RCC 7860 (cell line): ENCODE results near the gene GRM8.
A peak's percentile ranks its signal among the peaks of the same experiment; 100 is the strongest.
"Not testable (repeated sequence)": the region's sequence is repeated elsewhere in the genome, so short reads cannot be mapped to it uniquely, and the experiment has no call there.

Experiments
- DNase-seq: peaks from one replicate; pipeline ENCODE4 v3.0.0-alpha.2; 2015; ENCODE audit warnings: low spot score
- FAIRE-seq: peaks from 2 replicates; lab custom pipeline; 2012; peaks lifted over from hg19 to GRCh38; lab: Jason Lieb, UNC

GRM8 gene

DNA sequence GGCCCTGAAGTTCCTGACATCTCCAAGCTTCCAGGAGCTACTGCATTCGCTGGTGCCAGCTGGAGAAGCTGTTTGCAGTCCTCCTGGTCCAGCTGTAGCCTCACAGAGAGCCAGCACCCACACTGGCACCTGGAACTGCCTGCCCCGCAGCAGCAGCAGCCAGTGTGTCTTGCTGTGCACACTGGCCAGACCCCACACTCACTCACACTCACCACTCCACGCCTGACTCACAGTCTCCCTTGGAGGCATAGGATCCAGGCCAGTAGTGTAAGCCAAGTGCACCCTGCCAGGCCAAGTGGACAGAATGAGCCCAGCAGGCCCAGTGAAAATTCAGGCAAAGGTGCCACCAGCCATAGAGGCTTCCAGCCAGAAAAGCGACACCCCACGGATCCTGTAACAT lies 566.3 kb downstream of the GRM8 start:
- no peak for FAIRE-seq
- no peak for DNase-seq

DNA sequence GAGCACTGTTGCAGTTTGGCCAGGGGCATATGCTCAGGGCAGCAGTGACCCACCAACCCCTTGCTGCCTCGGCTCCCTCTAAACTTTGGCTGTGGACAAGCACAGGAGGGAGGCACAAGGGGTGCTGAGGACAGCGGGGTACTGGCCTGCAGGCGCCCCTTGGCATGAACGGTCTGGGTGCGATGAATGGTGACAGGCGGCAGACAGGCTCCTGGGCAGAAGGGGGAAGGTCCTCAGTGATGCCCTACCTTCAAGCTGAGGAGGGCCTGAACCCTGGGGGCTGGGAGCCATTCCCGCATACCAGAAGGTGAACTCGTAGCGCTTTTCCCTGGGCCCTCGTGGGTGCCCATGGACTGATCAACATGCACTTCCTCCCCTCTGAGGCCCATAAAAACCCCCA lies 567.1 kb downstream of the GRM8 start:
- FAIRE-seq (no peak), DNase-seq (no peak)

DNA sequence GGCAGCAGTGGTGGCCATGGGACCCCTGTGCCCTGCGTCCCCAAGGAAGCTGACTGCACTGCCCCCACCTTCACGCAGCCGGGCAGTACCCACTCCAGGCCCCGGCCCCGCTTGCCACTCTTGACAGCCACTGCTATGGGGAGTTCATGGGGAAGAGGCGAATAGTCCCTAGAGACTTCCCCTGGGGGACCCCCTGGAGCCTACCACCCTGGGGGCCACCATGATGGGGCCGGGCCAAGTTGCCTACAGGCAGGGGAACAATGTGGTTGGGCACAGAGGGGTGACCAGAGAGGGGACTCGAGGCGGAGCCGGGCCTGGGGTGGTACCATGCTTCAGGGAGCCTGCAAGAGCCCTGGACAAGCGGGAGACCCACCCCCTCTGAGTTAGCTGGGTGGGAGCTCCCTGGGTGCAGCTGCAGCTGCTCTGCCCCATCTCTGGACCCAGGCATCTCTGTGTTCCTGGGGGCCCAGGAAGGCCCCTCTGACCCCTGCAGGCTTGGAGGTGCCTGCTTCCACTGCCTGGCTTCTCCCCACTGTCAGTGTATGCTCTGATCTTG lies 567.6 kb downstream of the GRM8 start:
- FAIRE-seq = no peak
- DNase-seq = no peak

- FAIRE-seq (no peak), DNase-seq (no peak)
Measured at GRCh38 chr7:126682176-126682575, 570.6 kb downstream of the GRM8 start.

- DNase-seq, FAIRE-seq: not testable (repeated sequence)
Measured at GRCh38 chr7:126668762-126669161, 584.0 kb downstream of the GRM8 start.

DNA sequence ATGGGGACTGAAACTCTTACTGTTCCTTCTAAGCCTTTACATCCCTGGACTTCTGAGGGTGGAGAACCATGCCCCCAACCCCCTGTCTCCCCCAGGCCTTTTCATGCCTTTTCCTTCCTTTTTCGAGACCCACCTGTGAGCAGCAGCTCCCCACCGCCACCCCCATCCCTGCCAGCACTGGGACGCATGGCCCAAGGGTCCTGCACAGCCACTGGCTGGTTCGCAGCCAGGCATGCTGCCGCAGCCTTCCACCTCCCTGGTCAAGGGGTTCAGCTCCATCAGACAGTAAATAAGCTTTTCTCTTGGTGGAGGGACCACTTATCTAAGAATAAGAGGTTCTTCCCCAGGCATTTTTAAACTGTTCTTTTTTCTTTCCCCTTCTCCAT lies 584.4 kb downstream of the GRM8 start:
- FAIRE-seq (no peak), DNase-seq (no peak)

GRCh38 chr7:126667742-126668366 lies 584.9 kb downstream of the GRM8 start:
- no peak for FAIRE-seq

DNA sequence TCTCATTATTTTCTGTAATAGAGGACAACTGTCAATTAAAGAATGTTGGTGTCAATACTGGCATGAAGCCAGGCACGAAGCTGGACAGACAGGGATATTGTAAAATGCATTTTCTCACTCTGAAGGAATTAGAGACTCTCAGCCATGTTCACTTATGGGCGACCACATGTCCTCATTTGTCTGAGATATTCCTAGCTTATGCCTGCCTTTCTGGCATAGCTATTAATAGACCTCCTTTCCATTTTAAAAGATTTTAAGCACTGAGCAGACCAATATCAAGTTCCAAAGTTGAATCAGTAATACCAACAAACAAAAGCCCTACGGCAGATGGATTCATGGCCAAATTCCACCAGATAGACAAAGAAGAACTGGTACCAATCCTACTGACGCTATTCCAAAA lies 589.9 kb downstream of the GRM8 start:
- DNase-seq (no peak), FAIRE-seq (no peak)

More at GRCh38 chr7:126667742-126668366, 584.9 kb downstream of the GRM8 start:
- DNase-seq = no peak

DNA sequence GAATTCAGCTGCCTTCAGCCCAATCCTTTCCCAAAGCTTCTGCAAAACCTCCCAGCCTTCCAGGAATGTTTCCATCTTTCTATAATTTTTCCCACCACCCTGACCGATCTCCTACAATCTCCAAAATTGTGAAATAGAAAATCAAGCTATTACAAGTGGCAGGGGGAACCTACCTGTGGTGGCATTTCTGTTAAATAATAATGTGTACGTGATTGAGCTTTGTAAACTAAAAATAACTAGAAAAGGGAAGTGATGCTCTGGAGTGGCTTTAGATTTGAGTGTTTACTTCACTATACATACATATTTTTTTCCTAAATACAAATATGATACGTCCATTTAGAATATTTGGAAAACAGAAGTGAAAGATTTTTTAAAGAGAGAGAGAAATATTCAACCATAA lies 593.6 kb downstream of the GRM8 start:
- DNase-seq = no peak
- no peak for FAIRE-seq

DNA sequence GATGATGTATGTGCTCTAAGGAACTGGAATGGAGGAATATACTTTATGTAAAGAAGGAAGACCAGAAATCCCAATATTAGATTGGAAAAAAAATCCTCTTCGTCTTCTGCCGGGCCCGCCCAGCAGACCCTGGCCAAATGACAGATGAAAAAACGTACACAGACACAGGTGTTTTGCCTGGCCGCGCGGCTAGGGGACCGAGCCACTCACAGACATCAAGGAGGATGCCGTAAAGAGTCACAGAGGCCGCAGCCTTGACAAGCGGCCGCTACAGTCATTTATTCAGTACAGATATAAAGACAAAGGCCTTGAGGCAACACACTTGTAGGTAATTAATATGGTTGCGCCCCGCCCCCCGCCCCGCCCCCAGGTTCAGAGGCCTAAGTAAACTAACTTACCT lies 594.1 kb downstream of the GRM8 start:
- FAIRE-seq (no peak), DNase-seq (no peak)

DNA sequence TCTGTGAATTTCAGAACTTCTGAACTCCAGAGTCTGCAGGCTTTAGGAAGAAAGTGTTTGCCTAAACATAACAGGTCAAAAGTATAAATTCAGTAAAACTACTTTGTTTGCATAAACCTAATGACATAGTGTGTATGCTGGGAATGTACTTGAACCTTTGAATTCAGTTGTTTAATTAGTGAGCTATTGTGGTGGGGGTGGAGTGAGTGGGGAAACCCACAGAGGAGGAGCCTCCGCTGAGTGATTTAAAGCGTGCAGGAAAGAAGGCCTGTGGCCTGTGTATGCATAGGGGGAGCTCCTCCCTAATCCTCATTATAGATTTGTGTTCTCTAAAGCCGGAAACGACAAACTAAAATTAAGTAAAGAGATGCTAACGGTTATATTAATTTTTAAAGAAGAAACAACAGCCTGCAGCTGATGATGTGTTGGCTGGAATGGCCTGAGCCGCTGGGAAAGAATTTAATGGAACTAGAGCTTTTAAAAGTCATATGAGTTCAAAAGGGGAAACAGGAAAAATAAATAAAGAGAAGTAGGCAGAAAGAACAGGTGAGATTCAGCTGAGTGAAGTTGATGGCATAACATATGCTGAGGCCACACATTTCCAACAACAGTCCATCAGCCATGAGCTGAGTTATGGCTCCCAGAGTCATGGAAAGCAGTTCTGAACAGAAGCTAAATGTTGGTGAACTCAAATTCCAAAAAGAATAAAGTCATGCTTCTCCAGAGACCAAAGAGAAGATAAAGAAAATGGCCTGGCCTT lies 595.0 kb downstream of the GRM8 start:
- no peak for DNase-seq
- no peak for FAIRE-seq

- FAIRE-seq (no peak), DNase-seq (no peak)
Measured at GRCh38 chr7:126657137-126657536, 595.6 kb downstream of the GRM8 start.

DNA sequence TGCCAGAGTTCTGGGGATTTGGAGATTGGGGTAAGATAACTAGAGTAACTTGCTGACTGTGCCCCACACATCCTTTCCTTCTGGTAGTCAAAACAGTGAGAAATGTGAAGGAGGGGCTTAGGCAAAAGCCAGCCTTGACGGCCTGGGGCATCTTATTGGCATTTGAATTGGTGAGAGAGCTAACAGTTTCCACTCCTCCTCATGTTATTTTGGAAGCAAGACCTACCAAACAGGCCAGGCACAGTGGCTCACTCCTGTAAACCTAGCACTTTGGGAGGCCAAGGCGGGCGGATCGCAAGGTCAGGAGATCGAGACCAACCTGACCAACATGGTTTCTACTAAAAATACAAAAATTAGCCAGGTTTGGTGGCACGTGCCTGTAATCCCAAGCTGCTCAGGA lies 596.6 kb downstream of the GRM8 start:
- FAIRE-seq (no peak), DNase-seq (no peak)

DNA sequence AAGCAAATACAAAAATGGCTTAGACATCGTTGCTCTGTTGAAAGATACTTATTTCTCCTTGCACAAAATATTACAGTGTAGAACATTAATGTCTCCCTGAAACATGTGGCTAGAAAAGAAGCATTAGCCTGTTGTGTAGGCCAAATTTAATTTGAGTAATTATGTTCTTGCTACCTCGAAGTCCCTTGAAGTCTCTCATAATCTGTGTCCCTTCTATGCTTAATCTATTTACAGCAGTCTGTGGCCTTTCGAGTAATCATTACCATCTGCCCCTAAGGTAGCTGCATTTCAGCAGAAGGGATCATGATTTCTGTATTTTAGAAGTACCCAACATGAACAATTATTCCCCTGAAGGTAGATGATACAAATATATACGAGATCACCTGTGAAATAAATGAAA lies 615.2 kb downstream of the GRM8 start:
- no peak for FAIRE-seq
- no peak for DNase-seq

DNA sequence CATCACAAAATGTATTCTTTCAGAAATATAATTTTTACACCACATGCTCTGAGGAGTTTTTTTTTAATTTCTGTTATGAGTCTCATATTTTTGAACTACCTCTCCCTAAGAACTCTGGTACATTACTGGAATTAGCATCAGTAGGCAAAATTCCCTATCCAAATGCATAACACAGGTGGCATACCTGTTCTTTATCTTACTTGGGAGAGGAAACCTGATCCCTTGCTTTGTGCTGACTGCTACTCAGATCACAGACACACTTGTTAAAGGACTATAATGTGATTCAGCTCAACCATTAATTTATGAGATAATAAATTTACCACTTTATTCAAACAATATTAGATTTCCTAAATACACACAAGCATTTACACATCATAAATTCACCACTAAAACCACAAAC lies 617.2 kb downstream of the GRM8 start:
- DNase-seq = no peak
- FAIRE-seq = no peak

- DNase-seq (peak; percentile 31), FAIRE-seq (no peak)
Measured at GRCh38 chr7:126608339-126608776, 644.4 kb downstream of the GRM8 start.

DNA sequence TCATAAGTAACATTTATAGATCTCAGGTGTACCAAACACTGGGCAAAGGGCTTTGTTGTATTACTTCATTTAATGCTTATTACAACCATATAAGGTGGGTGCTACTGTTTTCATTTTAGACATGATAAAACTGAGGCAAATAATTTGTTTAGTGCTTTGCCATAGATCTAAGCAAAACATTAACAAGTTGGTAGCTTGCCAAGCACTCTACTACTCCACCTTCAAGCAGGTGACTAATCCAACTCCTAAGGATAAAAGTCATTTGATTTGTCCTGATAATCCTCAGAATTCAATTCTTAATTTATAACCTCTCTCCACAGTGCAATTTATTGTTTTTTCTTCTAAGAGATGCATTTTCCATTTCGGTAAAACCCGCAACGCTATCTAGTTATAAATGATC lies 646.4 kb downstream of the GRM8 start:
- FAIRE-seq (no peak), DNase-seq (no peak)

GRCh38 chr7:126605553-126605952 lies 647.2 kb downstream of the GRM8 start:
- no peak for DNase-seq
- FAIRE-seq = no peak

GRCh38 chr7:126605056-126605455 lies 647.7 kb downstream of the GRM8 start:
- FAIRE-seq = no peak
- DNase-seq = no peak

DNA sequence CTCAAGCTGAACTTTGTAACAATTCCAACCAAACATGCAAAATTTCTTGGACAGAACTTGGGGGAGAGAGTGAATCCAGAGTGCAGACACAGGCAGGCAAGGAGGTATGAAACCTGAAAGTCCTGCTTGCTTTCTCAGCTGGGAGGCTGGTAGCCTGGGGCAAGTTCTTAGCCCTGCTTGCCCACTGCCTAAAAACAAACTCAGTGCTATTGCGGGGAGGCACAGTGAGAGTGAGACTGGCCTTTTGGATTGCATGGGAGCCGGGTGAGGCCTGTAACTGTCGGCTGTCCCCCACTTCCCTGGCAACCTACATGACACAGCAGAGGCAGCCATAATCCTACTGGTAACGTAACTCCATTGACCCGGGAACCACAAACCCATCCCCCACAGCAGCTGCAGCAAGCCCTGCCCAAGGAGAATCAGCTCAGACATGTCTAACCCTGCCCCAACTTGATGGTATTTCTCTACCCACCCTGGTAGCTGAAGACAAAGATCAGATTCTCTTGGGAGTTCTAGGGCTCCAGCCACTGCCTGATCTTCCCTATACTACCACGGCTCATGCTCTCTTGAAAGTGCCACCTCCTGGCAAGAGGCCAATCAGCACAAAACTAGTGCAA lies 663.6 kb downstream of the GRM8 start:
- no peak for FAIRE-seq
- DNase-seq = no peak

- DNase-seq = no peak
- FAIRE-seq = no peak
Measured at GRCh38 chr7:126578338-126578737, 674.4 kb downstream of the GRM8 start.
